GM12874 (cell line): ENCODE measurements around the gene ATXN7L2.

Experiments used
- CTCF ChIP-seq: IDR thresholded peaks from 2 replicates; pipeline ENCODE4 v1.5.1; 2011; ENCODE audit warnings: low read depth, mild to moderate bottlenecking, control low read depth, low read length, moderate library complexity; ENCODE audit not compliant: insufficient read depth

ATXN7L2 gene

GRCh38 chr1:109470245-109470644, 13.5 kb upstream of the ATXN7L2 start:
- TF ChIP-seq CTCF: no peak

- TF ChIP-seq CTCF: no peak
Measured at GRCh38 chr1:109472779-109473178, 10.9 kb upstream of the ATXN7L2 start.

DNA sequence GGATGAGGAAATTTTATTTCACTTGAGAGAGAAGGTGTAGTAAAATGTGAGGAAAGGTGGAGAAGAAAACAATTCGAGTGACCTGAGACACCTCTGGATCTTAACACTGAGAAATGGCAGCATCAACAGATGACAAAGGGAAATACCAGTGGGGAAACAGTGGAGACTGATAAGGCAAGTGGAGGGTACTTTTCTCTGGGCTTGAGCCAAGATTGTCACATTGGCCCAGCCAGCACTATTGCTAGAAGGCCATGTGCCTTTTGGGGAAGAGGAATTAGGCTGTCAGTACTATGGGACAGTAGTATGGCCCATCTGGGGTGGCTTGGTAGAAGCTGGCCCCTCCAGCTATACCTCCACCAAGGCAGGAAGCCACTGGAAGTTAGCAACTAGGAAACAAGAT, 9.0 kb upstream of the ATXN7L2 start:
- no peak for TF ChIP-seq CTCF

- TF ChIP-seq CTCF: no peak
Measured at GRCh38 chr1:109475261-109475660, 8.4 kb upstream of the ATXN7L2 start.

GRCh38 chr1:109476825-109477224, 6.9 kb upstream of the ATXN7L2 start:
- no peak for TF ChIP-seq CTCF

GRCh38 chr1:109477821-109478220, 5.9 kb upstream of the ATXN7L2 start:
- TF ChIP-seq CTCF: no peak

GRCh38 chr1:109478806-109479205, 4.9 kb upstream of the ATXN7L2 start:
- TF ChIP-seq CTCF: no peak

DNA sequence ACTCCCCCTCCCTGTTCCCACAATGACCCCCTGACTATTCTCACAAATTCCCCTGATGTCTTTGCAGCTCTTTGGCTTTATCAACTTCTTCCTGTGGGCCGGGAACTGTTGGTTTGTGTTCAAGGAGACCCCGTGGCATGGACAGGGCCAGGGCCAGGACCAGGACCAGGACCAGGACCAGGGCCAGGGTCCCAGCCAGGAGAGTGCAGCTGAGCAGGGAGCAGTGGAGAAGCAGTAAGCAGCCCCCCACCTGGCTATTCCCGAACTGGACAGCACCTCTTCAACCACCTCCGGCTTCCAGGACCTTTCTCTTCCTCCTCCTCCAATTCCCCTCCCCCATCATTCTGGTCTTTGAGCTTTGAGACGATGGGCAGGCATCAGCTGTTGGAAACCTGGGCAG, 4.4 kb upstream of the ATXN7L2 start:
- TF ChIP-seq CTCF: no peak
